GM21528 (cell line): Measurements from ENCODE around the gene PDLIM7.

ENCODE experiments used
- ATAC-seq: cut with Tn5 transposase; IDR thresholded peaks from one replicate; pipeline ENCODE4 v1.9.1; 2021; ENCODE audit warnings: mild to moderate bottlenecking, moderate library complexity; ENCODE audit not compliant: unreplicated experiment, low FRiP score

The PDLIM7 gene

DNA sequence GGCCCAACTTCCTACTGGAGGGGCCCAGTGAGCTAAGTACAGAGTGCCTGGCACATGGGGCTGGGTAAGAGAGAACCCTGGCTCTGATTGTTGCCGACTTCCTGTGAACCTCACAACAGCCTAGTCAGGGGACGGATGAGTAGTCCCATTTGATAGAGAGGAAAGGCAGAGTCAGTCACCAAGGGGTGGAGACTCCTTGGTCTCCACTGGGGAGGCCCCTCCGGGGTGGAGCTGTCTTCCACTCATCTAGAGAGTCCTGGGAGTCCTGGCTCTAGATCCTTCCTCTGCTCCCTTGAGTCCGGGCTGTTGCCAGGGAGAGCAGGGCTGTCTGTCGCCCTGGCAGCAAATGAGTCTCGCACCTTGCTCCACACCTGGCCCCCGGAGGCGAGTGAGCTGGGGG is 63.0 kb downstream of the PDLIM7 start:
- ATAC-seq: no peak

GRCh38 chr5:177433658-177434217 is 63.7 kb downstream of the PDLIM7 start:
- no peak for ATAC-seq
